IPS-11a (cell line): ENCODE measurements around the gene PDCD4.

Experiments used
- H3K4me3 ChIP-seq: one replicate; pipeline ENCODE4 v1.5.1; 2013; ENCODE audit warnings: low read depth, low read length, control low read depth

The PDCD4 gene

DNA sequence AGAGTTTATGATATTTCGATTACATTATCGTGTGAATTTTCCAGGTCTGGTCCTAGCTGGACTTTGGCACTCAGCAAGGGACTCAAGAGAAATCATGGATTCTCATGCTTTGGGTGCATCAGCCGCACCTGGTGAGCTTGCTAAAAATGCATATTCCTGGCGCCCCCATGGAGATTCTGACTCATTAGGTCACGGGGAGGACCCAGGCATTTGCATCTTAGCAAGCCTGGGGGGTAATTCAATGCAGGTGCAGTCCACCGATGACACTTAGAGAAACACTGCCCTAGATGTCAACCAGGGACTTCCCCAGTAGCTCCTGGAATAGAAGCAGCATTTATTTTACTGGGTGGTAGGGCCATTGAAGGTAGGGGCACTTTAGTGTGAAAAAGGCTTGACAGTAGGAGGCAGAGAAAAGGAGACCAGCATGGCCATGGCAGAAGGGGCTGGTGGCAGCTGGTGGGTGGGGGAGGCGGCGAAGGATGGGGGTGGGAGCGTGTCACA lies 29.9 kb upstream of the PDCD4 start:
- H3K4me3 ChIP-seq = no peak overlapping the region

DNA sequence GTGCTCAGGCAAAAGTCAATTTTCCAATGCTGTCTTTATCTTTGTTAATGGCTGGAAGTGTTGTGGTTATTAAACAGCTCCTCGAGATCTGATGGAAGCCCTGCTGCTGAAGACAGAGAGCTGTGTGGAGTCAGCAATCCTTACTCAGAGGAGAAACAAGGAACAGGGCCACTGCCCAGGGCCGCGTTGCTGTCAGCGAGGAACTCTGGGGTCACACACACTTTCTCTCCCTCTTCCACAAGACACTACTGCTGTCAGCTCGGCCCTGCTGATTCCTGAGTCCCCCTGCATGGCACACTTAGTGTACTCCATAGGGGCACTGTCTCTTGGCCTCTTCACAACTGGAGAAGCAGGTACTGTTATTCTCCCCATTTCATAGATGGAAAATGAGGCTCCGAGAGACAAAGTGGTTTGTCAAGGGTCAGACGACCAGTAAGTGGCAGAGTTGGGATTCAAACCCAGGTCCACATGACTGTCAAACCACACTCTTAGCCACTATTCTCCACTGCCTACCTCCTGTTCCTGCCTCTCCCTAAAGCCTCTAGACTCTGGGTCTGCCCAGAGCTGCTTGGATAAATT lies 29.3 kb upstream of the PDCD4 start:
- H3K4me3 ChIP-seq = no peak overlapping the region

DNA sequence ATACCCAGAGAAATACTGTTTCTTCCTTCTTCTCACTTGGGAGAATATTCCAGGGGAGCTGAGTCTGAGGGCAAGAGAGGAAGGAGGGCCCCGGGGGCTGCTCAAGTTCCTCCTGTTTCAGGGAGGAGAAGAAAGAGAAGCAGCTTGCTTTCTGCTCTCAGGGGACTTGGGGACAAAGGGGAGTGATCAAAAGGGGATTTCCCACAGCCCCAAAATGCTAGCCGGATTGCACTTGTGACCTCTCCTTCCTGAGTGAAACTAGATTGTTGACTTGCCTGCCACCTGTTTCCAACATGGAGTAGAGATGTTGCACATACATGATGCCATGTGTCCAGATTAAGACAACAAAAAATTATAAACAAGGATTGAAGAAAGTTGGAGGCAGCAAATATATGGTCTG lies 28.7 kb upstream of the PDCD4 start:
- H3K4me3 ChIP-seq = no peak overlapping the region

DNA sequence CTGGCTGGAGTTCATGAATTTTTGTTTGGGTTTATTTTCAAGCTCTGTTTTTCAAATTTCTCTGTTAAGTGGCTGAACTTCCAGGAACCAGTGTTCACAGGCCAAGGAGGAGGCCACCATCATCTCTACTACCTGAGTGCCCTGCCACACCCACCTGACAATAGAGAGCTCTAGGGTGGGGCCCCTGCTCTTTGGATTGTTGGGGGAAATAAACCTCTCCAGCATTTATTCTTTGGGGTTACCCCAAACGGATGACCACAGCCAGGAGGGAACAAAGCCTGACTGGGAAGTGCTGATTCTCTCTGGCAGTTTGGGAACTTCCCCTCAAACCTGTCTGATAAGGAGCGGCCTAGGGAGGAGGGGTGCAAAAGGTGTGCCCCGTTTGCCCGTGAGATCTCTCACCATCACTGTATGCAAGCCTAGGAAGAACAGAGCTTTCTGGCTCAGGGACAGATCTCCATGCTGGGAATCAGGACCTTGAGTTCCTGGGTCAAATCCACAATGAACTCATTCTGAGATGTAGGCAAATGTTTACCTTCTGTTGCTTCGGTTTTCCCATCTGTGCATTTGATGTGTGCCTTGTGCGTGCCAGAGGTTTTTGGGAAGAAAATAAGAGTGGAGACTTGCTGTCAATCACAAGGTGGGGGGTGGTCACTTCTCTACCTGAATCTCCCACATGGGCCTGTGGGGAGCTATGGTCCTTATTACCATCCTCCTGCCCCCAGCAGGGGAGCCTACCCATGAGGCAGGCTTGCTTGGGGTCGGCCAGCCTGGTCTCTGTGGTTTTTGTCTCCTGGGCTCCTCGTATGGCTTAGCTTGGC lies 27.7 kb upstream of the PDCD4 start:
- no peak overlapping the region for H3K4me3 ChIP-seq

DNA sequence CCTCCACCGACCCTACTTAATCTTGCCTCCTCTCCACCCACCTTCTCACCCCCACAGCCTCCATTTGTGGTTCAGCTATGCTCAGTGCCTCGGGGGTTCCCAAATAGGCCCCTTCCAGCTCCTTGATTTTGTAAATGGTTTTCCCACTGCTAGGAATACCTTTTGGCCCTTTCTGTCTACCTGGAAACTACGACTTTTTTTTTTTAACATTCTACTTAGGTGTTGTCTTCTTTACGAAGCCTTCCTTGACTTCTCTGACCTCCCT lies 27.2 kb upstream of the PDCD4 start:
- H3K4me3 ChIP-seq = no peak overlapping the region

DNA sequence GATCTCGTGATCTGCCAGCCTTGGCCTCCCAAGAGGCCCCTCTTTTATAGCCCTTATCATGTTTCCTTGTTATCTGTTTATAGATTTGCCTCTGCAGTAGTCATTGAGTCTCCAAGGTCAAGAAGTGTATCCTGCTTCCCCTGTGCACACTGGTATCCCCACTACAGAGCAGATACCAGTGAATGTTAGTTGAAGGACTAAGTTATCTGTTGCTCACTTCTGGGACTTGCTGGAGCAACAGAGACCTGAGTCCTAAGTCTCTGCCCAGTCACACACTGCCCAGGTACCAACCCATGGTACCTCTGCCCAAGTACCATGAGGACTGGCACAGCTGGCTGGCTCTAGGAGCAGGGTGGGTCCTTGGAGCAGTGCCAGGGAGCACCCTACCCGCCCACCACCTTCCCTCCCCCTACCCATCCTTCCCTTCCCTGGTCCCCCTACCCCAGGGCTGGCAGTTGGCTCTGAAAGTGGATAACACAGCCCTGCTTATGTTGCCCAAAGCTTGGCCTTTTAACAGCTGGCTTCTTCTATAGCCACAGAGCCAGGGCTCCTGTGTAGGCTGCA lies 26.5 kb upstream of the PDCD4 start:
- no peak overlapping the region for H3K4me3 ChIP-seq

DNA sequence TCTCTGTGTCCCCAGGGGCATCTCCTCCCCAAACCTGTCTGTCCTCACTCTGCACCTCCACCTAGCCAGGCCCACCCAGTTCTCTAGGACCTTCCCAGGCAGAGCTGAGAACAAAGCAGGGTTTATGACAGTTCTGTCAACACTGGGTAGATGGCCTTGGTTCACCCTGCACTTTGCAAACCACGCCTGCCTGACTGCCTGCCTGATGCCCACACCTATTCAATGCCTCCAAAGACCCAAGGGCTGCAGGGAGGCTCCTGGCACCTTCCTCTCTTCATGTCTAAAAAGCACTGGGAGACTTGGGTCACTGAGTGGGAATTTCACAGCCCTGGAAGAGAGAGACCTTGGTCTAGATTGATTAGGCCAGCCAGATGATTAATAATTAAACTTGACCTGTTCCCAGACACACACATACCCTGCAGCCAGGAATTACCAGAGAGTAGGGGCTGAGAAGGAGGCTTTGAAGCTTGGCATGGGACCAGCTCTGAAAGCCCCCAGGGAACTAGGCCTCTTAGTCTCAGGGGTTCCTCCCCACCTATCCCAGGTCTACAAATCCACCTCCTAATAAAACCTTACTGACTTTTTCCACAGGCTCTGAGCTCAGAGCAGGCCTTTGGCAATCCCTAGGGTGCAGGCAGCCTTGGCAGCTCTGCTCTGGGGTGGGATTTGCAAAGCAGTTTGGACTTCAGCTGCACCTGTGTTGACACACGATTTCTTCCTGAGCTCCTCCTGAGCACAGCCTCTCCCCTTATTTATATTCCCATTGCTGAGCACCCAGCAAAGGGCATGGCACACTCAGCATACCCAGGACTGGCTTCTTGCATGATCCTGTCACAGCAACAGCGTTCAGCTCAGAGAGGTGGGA lies 25.7 kb upstream of the PDCD4 start:
- no peak overlapping the region for H3K4me3 ChIP-seq

DNA sequence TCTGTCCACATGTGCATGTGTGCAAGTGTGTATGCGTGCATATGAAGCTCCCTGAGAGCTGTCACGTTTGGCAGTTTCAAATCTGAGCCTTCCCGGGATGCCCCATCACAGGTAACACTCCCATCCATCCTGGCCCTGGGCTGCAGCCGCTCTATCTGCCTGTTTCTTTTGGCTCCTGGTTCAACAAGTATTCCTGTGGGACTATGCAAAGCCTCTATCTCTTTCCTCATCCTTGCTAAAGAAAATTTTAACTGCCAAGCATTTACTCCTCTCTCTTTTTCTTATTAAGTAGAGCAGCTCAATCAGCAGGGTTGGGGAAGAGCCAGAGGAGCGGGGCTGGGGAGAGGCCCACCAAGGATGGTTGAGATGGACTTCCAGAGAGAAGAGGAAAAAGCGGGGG lies 24.4 kb upstream of the PDCD4 start:
- H3K4me3 ChIP-seq = no peak overlapping the region

- H3K4me3 ChIP-seq = no peak overlapping the region
Observed at GRCh38 chr10:110848106-110848505, 23.6 kb upstream of the PDCD4 start.

DNA sequence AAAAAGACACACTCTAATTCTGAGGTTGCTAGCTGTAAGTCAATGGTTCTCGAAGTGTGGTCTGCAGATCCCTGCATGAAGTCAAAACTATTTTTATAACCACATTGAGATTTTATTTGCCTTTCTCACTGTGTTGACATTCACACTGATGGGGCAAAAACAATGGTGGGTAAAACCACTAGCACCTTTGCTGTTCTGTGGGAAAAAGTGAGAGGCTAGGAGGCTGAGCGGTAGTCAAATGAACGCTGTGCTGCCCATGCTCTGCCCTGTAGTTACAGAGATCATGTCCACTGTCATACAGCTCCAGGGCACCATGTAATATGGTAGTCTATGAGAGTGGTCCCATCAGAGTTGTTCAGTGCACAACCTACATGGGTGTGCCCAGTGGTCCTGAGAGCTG lies 21.6 kb upstream of the PDCD4 start:
- H3K4me3 ChIP-seq = no peak overlapping the region

DNA sequence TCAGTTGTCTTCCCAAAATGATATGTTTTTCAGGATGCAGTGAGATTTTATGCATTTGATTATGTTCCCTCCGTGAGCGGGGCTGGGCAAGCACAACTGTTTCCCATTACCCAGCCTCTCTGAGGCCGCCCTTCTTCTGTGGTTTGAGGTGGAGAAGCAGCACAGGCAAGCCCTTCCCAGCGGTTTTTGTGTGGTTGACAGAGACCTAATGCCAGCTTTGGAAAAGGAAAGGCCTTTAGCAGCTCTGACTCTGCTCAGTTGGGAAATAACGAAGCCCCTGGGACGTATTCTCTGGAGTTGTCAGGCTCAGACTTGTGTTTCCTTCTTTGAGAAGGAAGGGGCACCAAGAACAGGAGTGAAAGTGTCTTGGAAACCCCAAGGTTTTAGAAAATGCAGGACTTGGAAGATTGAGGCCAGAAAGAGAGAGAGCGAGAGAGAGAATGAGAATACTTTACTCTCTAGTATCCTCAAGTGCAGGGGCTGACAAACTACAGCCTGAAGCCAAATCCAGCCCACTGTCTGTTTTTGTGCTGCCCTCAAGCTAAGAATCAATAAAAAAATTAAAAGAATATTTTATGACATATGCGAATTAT lies 20.6 kb upstream of the PDCD4 start:
- no peak overlapping the region for H3K4me3 ChIP-seq

- H3K4me3 ChIP-seq = no peak overlapping the region
Observed at GRCh38 chr10:110852255-110852896, 19.4 kb upstream of the PDCD4 start.

- no peak overlapping the region for H3K4me3 ChIP-seq
Observed at GRCh38 chr10:110852947-110853346, 18.8 kb upstream of the PDCD4 start.

- H3K4me3 ChIP-seq = no peak overlapping the region
Observed at GRCh38 chr10:110853921-110854605, 17.7 kb upstream of the PDCD4 start.

GRCh38 chr10:110857265-110858171 lies 14.2 kb upstream of the PDCD4 start:
- no peak overlapping the region for H3K4me3 ChIP-seq

GRCh38 chr10:110858297-110858934 lies 13.3 kb upstream of the PDCD4 start:
- no peak overlapping the region for H3K4me3 ChIP-seq

DNA sequence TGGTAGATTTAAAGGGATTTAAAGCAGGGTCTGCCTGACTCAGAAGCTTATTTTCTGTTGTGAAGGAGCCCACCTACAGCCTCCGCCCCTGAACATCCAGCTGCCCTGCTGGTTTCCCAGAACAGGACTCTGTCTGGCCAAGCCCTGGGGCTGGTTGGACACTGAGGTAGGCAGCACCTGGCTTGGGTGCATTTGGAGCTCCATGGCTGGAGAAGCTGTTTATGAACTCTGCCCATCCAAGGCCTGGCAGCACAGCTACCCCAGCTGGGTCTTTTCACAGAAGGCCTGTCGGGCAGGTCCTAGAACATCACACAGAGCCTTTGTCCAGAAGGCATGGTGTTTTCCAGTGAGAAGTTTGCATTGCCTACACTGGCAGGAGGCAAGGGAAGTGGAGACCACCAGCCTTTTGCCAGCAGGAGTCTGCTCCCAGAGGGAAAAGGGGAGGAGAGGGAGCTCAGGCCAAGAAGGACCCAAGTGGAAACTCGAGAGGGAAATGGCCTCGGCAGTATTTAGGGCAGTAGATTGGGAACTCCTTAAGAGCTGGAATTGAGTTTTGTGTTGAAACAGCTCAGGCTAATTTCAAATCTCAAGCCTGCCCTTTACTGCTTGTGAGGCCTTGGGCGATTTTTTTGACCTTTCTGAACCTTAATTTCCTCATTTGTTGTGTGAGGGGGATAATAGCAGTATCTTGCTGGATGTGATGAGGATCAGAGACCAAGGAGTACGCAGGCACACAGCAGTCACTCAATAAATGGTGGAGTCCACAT lies 12.3 kb upstream of the PDCD4 start:
- H3K4me3 ChIP-seq = no peak overlapping the region

GRCh38 chr10:110859973-110860376 lies 11.8 kb upstream of the PDCD4 start:
- no peak overlapping the region for H3K4me3 ChIP-seq
